ENCODE data around the gene TNIP2.

Gene TNIP2

DNA sequence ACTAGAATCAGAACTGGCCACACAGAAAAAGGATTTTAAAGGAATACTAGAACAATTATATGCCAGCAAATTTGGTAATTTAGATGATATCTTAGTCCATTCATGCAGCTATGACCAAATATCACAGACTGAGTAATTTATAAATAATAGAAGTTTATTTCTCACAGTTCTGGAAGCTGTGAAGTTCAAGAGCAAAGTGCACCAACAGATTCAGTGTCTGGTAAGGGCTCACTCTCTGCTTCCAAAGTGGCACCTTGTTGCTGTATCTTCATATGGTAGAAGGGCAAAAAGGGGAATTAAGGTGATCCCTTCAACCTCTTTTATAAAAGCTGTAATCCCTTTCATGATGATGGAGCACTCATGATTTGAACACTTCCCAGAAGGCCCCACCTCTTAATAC is 20.3 kb downstream of the TNIP2 start:
- no peak for DNase-seq
- no peaks in the 10 kb centered on the region for H3K4me1 ChIP-seq
- H3K27me3 ChIP-seq: no peaks in the 10 kb centered on the region
- H3K4me3 ChIP-seq: no peak overlapping the region
- TF ChIP-seq, protein P1, sequence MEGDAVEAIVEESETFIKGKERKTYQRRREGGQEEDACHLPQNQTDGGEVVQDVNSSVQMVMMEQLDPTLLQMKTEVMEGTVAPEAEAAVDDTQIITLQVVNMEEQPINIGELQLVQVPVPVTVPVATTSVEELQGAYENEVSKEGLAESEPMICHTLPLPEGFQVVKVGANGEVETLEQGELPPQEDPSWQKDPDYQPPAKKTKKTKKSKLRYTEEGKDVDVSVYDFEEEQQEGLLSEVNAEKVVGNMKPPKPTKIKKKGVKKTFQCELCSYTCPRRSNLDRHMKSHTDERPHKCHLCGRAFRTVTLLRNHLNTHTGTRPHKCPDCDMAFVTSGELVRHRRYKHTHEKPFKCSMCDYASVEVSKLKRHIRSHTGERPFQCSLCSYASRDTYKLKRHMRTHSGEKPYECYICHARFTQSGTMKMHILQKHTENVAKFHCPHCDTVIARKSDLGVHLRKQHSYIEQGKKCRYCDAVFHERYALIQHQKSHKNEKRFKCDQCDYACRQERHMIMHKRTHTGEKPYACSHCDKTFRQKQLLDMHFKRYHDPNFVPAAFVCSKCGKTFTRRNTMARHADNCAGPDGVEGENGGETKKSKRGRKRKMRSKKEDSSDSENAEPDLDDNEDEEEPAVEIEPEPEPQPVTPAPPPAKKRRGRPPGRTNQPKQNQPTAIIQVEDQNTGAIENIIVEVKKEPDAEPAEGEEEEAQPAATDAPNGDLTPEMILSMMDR (IDR thresholded peaks at IDR 0.05): no peak
- H3K36me3 ChIP-seq: peaks cover 26 to 28% (median 28%) of the 10 kb centered on the region in 3 donors
- peaks cover 0 to 10% (median 0%) of the 10 kb centered on the region in 3 donors for H3K9me3 ChIP-seq
- H3K27ac ChIP-seq: no peak overlapping the region
- intact Hi-C loops (cut with DNase I; ENCODE audit: low total_unique reads): no loop called here

DNA sequence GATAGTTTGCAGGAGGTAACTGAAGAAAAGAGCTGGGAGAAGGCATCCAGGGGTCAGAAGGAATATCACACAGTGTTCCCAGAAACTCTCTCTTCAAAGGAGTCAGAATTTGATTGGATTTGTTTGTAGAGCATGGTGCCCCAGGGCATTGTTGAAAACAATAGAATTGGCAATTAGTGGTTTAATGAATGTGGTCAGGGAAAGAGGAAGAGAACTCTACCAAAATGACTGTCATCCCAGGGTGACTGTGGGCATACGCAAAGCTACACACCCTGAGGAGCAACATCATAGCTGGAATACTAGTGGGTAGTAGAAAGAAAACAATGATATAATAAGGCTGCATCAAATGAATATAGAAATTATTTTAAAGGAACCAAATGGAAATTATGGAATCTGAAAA is 21.5 kb downstream of the TNIP2 start:
- Histone ChIP-seq H3K9me3 (peaks cover 0 to 10% (median 0%) of the 10 kb centered on the region in 3 donors), H3K4me3 (no peak overlapping the region), H3K27ac (no peak overlapping the region), H3K36me3 (peaks cover 29 to 39% (median 33%) of the 10 kb centered on the region in 3 donors), H3K4me1 (no peaks in the 10 kb centered on the region), H3K27me3 (no peaks in the 10 kb centered on the region)
- intact Hi-C loops (cut with DNase I; ENCODE audit: low total_unique reads): no loop called here
- no peak for DNase-seq
- TF ChIP-seq, protein P1 (IDR thresholded peaks at IDR 0.05): no peak

DNA sequence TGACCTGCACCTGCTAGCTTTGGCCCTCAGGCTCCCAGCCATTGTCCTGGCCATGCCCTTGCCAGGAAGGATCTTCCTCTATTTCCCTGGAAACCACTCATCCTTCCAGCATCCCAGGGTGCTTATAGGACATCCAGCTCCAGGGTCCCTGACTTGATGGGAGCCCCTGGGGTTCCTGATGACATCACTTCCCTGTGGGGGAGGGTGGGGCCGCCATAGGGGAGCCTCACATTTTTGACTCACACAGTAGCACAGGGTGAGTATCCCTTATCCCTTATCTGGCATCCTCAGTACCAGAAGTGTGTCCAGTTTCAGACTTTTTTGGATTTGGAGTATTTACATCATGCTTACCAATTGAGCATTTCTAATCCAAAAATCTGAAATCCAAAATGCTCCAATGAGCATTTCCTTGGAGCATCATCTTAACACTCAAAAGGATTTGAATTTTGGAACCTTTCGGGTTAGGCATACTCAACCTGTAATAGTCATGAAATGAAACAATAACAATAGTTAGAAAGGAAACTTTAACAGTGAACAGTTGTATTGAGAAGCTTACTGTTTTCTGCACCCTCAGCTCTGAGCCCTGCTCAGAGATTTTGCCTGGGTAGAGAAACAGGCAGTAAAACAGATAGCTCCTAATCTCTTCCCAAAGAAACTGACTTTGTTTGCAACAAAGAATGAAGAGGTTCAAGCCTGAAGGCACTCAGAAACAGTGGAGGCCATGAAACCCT is 22.1 kb downstream of the TNIP2 start:
- H3K27me3 ChIP-seq: no peaks in the 10 kb centered on the region
- H3K36me3 ChIP-seq: peaks cover 35 to 45% (median 36%) of the 10 kb centered on the region in 3 donors
- intact Hi-C loops (cut with DNase I; ENCODE audit: low total_unique reads): no loop called here
- no peak overlapping the region for H3K27ac ChIP-seq
- peaks cover 0 to 10% (median 0%) of the 10 kb centered on the region in 3 donors for H3K9me3 ChIP-seq
- TF ChIP-seq, protein P1 (IDR thresholded peaks at IDR 0.05): no peak
- DNase-seq: no peak
- no peak overlapping the region for H3K4me3 ChIP-seq
- no peaks in the 10 kb centered on the region for H3K4me1 ChIP-seq

DNA sequence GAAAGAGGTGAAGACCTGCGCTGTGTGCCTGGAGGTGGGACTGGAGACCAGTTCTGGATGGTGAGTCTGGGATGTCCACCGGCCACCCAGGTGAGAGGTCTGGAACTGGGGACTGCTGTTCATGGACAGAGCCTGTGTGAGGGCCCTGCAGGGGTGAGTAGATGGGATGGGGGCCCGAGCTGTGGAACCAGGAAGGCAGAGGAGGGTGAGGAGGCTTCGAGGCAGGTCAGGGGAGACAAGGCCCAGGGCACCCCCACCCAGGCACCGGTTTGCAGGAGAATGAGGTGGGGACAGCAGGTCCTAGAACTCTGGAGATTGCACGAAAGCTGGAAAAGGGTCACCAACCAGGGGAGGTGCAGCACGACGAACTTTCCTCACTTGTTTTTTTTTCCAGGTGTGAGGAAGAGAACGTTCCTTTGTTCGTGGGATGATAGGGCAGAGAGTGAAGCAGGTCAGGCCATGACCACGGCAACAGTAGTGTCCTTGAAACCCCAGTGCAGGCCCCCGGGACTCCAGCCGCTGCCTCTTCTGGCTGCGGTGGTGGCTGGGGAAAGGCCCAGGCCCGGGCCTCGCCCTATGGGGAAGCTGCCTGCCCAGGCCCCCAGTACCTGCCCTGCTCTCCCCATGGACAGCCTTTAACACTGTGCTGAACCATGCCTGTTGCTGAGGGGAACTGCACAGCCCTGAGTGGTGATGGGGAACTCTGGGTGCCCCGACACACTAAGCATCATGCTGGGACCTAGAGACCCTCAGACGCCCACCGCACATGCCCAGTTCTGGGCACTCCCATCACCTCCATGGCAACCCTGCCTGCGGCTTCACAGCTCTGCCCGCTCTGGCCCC is 22.9 kb downstream of the TNIP2 start:
- intact Hi-C loops (cut with DNase I; ENCODE audit: low total_unique reads): no loop called here
- TF ChIP-seq, protein P1 (IDR thresholded peaks at IDR 0.05): no peak
- peaks cover 0 to 10% (median 0%) of the 10 kb centered on the region in 3 donors for H3K9me3 ChIP-seq
- H3K27me3 ChIP-seq: no peaks in the 10 kb centered on the region
- DNase-seq: no peak
- no peak overlapping the region for H3K4me3 ChIP-seq
- H3K4me1 ChIP-seq: no peaks in the 10 kb centered on the region
- H3K27ac ChIP-seq: no peak overlapping the region
- peaks cover 35 to 46% (median 36%) of the 10 kb centered on the region in 3 donors for H3K36me3 ChIP-seq

DNA sequence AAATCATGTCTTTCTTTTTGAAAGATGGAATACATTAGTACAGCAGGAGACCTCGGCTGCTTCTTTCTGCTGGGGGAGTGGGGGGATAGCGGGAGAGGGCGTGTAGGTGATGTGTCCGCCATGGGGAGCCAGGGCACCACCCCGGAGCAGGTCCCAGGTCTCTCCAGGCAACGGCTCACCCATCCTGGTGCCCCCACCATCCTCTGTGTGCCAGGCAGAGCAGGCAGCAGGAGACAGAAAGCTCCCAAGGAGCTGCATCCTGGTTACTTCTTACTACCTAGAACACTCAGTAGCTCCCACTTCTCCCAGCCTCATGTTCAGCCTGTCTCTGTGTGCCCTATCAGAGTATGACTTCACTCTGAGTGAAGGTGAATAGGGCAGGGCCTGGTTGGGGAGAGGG is 23.6 kb downstream of the TNIP2 start:
- Histone ChIP-seq H3K4me3 (no peak overlapping the region), H3K27ac (no peak overlapping the region), H3K27me3 (no peaks in the 10 kb centered on the region), H3K36me3 (peaks cover 35 to 49% (median 36%) of the 10 kb centered on the region in 3 donors), H3K9me3 (peaks cover 0 to 10% (median 0%) of the 10 kb centered on the region in 3 donors), H3K4me1 (no peaks in the 10 kb centered on the region)
- DNase-seq: no peak
- TF ChIP-seq, protein P1 (IDR thresholded peaks at IDR 0.05): no peak
- intact Hi-C loops (cut with DNase I; ENCODE audit: low total_unique reads): no loop called here

All from tibial artery (tissue), 4 donors.